WTC11 (cell line): ENCODE data around the gene NECTIN2. TPM values are rescaled to one million over a fixed set of nuclear protein-coding genes. Genes with fewer than 3 reads are reported as not detected.

Experiments used
- ATAC-seq: fragments of 200-7000 bp; cut with Tn5 transposase; 2 replicates; pipeline ENCODE4 v1.10.0; 2021; ENCODE audit warnings: mild to moderate bottlenecking, moderate library complexity
- CTCF ChIA-PET: fragments of 300-600 bp; sonication (Branson Sonifier 250); formaldehyde crosslinking; loops from one replicate; lab custom pipeline; 2021; ENCODE audit warnings: antibody characterized with exemption; lab: Charles Lee
- POLR2A ChIA-PET: fragments of 350-600 bp; sonication (Branson Sonifier 250); formaldehyde crosslinking; loops from one replicate; lab custom pipeline; 2021; ENCODE audit warnings: antibody characterized with exemption; lab: Charles Lee
- DNase-seq: peaks from one replicate; pipeline ENCODE4 v3.0.0; 2021; ENCODE audit warnings: low spot score
- H3K27ac Mint-ChIP-seq: 2 replicates; pipeline ENCODE4 v1.8.0; 2021; ENCODE audit warnings: mixed read lengths
- H3K27me3 Mint-ChIP-seq: 2 replicates; pipeline ENCODE4 v1.8.0; 2021; ENCODE audit warnings: low read depth, mild to moderate bottlenecking, moderate library complexity, mixed read lengths
- H3K36me3 Mint-ChIP-seq: 2 replicates; pipeline ENCODE4 v1.8.0; 2021; ENCODE audit warnings: mixed read lengths
- H3K4me1 Mint-ChIP-seq: 2 replicates; pipeline ENCODE4 v1.8.0; 2022; ENCODE audit warnings: mixed read lengths
- H3K4me3 Mint-ChIP-seq: 2 replicates; pipeline ENCODE4 v1.8.0; 2021; ENCODE audit warnings: mild to moderate bottlenecking, moderate library complexity, mixed read lengths
- H3K9me3 Mint-ChIP-seq: 2 replicates; pipeline ENCODE4 v1.8.0; 2021; ENCODE audit warnings: mixed read lengths
- ATF1 ChIP-seq: sonication (generic); formaldehyde crosslinking; IDR thresholded peaks from 2 replicates; pipeline ENCODE4 v1.8.1; 2023; ENCODE audit warnings: mild to moderate bottlenecking, moderate library complexity, missing genetic modification reagents
- ATF6 ChIP-seq: sonication (generic); formaldehyde crosslinking; IDR thresholded peaks from 2 replicates; pipeline ENCODE4 v1.8.1; 2023; ENCODE audit warnings: mild to moderate bottlenecking, missing genetic modification reagents
- CREB1 ChIP-seq: sonication (generic); formaldehyde crosslinking; IDR thresholded peaks from 2 replicates; pipeline ENCODE4 v1.8.0; 2023; ENCODE audit warnings: mild to moderate bottlenecking, missing genetic modification reagents
- CREM ChIP-seq: sonication (generic); formaldehyde crosslinking; IDR thresholded peaks from 2 replicates; pipeline ENCODE4 v1.8.1; 2022; ENCODE audit warnings: mild to moderate bottlenecking, missing genetic modification reagents, moderate library complexity
- FOXJ3 ChIP-seq: sonication (generic); formaldehyde crosslinking; IDR thresholded peaks from 2 replicates; pipeline ENCODE4 v1.9.0; 2021; ENCODE audit warnings: missing genetic modification reagents, mild to moderate bottlenecking, borderline replicate concordance
- FOXK1 ChIP-seq: sonication (generic); formaldehyde crosslinking; IDR thresholded peaks from 2 replicates; pipeline ENCODE4 v1.8.0; 2022; ENCODE audit warnings: mild to moderate bottlenecking, moderate library complexity, missing genetic modification reagents
- FOXP4 ChIP-seq: sonication (generic); formaldehyde crosslinking; IDR thresholded peaks from 2 replicates; pipeline ENCODE4 v1.8.0; 2022; ENCODE audit warnings: mild to moderate bottlenecking, missing genetic modification reagents
- KAT7 ChIP-seq: sonication (generic); formaldehyde crosslinking; IDR thresholded peaks from 2 replicates; pipeline ENCODE4 v1.8.1; 2023; ENCODE audit warnings: missing genetic modification reagents, mild to moderate bottlenecking, borderline replicate concordance
- MXD4 ChIP-seq: fragments of 250-450 bp; sonication (Bioruptor Pico); IDR thresholded peaks from 2 replicates; pipeline ENCODE4 v1.8.0; 2021; ENCODE audit warnings: mild to moderate bottlenecking, moderate library complexity, borderline replicate concordance
- PREB ChIP-seq: sonication (generic); formaldehyde crosslinking; IDR thresholded peaks from 2 replicates; pipeline ENCODE4 v1.8.1; 2022; ENCODE audit warnings: mild to moderate bottlenecking, missing genetic modification reagents, moderate library complexity, borderline replicate concordance
- ZMAT4 ChIP-seq: fragments of 250-450 bp; sonication (Bioruptor Pico); IDR thresholded peaks from 2 replicates; pipeline ENCODE4 v1.9.0; 2021; ENCODE audit warnings: mild to moderate bottlenecking
- ZNF121 ChIP-seq: sonication (generic); formaldehyde crosslinking; IDR thresholded peaks from 2 replicates; pipeline ENCODE4 v1.8.0; 2023; ENCODE audit warnings: missing genetic modification reagents
- ZNF219 ChIP-seq: sonication (generic); formaldehyde crosslinking; IDR thresholded peaks from 2 replicates; pipeline ENCODE4 v1.8.0; 2023; ENCODE audit warnings: missing genetic modification reagents, mild to moderate bottlenecking, borderline replicate concordance
- ZNF423 ChIP-seq: fragments of 250-450 bp; sonication (Bioruptor Pico); IDR thresholded peaks from 2 replicates; pipeline ENCODE4 v2.1.2; 2022; ENCODE audit warnings: mild to moderate bottlenecking, moderate library complexity
- ZNF671 ChIP-seq: fragments of 250-450 bp; sonication (Bioruptor Pico); IDR thresholded peaks from 2 replicates; pipeline ENCODE4 v1.8.0; 2021; ENCODE audit warnings: mild to moderate bottlenecking
- total RNA-seq: library from RNA; stranded (reverse); gene quantifications from 3 replicates; pipeline ENCODE4 v1.2.3, GENCODE V29; 2021
- TF ChIP-seq, protein P1 (sequence below): sonication (generic); formaldehyde crosslinking; IDR thresholded peaks from 2 replicates; pipeline ENCODE4 v1.8.1; 2022; ENCODE audit warnings: low read depth, mild to moderate bottlenecking, moderate library complexity, missing genetic modification reagents, borderline replicate concordance
- TF ChIP-seq, protein P2 (sequence below): sonication (generic); formaldehyde crosslinking; IDR thresholded peaks from 2 replicates; pipeline ENCODE4 v1.8.1; 2023; ENCODE audit warnings: mild to moderate bottlenecking, missing genetic modification reagents
- TF ChIP-seq, protein P3 (sequence below): sonication (generic); formaldehyde crosslinking; conservative IDR thresholded peaks from 2 replicates; pipeline ENCODE4 v1.8.1; 2023; ENCODE audit warnings: mild to moderate bottlenecking, low read depth, missing genetic modification reagents, moderate library complexity
- TF ChIP-seq, protein P4 (sequence below): fragments of 250-450 bp; sonication (Bioruptor Pico); conservative IDR thresholded peaks from 2 replicates; pipeline ENCODE4 v1.9.0; 2021; ENCODE audit warnings: mild to moderate bottlenecking
- TF ChIP-seq, protein P5 (sequence below): fragments of 200-600 bp; IDR thresholded peaks from 2 replicates; pipeline ENCODE4 v1.8.0; 2022; ENCODE audit warnings: antibody characterized with exemption

The NECTIN2 gene
- total RNA-seq, 1 experiment from 2014 or later = 170 TPM

GRCh38 chr19:44897835-44898234 lies 51.7 kb downstream of the NECTIN2 start:
- POLR2A ChIA-PET = interaction anchor here (0.7 kb wide), 1 partner anchor 10 kb away, joined by 3 read pairs; no protein-coding TSS in a partner anchor
- no peaks in the 10 kb centered on the region for H3K27me3 Mint-ChIP-seq
- TF ChIP-seq KAT7 (CRISPR knock-in tag) (no peak), ZMAT4 (CRISPR knock-in tag) (no peak), ZNF121 (CRISPR knock-in tag) (no peak), FOXJ3 (CRISPR knock-in tag) (no peak), ATF1 (CRISPR knock-in tag) (no peak), ZNF219 (CRISPR knock-in tag) (no peak), FOXK1 (CRISPR knock-in tag) (no peak), CREM (no peak), ZNF423 (CRISPR knock-in tag) (no peak), FOXP4 (CRISPR knock-in tag) (no peak), CREB1 (CRISPR knock-in tag) (no peak), PREB (CRISPR knock-in tag) (no peak), ZNF671 (no peak), ATF6 (CRISPR knock-in tag) (no peak), MXD4 (CRISPR knock-in tag) (no peak)
- TF ChIP-seq, protein P1, sequence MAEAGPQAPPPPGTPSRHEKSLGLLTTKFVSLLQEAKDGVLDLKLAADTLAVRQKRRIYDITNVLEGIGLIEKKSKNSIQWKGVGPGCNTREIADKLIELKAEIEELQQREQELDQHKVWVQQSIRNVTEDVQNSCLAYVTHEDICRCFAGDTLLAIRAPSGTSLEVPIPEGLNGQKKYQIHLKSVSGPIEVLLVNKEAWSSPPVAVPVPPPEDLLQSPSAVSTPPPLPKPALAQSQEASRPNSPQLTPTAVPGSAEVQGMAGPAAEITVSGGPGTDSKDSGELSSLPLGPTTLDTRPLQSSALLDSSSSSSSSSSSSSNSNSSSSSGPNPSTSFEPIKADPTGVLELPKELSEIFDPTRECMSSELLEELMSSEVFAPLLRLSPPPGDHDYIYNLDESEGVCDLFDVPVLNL (CRISPR knock-in tag) = no peak
- TF ChIP-seq, protein P2, sequence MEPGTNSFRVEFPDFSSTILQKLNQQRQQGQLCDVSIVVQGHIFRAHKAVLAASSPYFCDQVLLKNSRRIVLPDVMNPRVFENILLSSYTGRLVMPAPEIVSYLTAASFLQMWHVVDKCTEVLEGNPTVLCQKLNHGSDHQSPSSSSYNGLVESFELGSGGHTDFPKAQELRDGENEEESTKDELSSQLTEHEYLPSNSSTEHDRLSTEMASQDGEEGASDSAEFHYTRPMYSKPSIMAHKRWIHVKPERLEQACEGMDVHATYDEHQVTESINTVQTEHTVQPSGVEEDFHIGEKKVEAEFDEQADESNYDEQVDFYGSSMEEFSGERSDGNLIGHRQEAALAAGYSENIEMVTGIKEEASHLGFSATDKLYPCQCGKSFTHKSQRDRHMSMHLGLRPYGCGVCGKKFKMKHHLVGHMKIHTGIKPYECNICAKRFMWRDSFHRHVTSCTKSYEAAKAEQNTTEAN = no peak
- TF ChIP-seq, protein P3, sequence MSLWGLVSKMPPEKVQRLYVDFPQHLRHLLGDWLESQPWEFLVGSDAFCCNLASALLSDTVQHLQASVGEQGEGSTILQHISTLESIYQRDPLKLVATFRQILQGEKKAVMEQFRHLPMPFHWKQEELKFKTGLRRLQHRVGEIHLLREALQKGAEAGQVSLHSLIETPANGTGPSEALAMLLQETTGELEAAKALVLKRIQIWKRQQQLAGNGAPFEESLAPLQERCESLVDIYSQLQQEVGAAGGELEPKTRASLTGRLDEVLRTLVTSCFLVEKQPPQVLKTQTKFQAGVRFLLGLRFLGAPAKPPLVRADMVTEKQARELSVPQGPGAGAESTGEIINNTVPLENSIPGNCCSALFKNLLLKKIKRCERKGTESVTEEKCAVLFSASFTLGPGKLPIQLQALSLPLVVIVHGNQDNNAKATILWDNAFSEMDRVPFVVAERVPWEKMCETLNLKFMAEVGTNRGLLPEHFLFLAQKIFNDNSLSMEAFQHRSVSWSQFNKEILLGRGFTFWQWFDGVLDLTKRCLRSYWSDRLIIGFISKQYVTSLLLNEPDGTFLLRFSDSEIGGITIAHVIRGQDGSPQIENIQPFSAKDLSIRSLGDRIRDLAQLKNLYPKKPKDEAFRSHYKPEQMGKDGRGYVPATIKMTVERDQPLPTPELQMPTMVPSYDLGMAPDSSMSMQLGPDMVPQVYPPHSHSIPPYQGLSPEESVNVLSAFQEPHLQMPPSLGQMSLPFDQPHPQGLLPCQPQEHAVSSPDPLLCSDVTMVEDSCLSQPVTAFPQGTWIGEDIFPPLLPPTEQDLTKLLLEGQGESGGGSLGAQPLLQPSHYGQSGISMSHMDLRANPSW (CRISPR knock-in tag) = no peak
- TF ChIP-seq, protein P4, sequence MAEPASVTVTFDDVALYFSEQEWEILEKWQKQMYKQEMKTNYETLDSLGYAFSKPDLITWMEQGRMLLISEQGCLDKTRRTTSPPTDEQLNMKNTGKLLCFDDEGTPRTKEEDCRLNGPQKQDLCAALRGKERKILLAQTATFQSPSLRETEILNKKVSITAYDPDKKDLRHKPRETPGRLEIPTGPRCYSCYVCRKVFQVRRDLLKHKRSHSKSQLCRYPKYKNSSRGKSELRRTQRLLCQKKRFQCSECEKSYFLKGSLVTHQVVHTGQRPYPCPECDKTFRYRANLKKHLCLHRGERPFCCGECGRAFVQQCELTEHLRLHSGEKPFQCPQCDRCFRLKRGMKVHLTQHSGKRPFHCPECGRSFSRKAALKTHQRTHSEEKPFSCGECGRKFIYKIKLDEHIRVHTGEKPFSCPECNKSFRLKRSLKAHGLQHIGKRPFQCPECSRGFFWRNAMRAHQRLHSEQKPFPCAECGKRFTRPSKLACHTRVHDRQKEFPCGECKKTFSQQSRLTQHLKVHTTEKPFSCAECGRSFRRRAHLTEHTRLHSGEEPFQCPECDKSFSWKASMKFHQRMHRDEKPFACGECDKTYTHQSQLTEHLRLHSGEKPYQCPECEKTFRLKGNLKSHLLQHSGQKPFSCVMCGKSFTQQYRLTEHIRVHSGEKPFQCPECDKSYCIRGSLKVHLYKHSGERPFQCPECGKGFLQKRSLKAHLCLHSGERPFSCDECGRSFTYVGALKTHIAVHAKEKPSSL (CRISPR knock-in tag) = no peak
- TF ChIP-seq, protein P5, sequence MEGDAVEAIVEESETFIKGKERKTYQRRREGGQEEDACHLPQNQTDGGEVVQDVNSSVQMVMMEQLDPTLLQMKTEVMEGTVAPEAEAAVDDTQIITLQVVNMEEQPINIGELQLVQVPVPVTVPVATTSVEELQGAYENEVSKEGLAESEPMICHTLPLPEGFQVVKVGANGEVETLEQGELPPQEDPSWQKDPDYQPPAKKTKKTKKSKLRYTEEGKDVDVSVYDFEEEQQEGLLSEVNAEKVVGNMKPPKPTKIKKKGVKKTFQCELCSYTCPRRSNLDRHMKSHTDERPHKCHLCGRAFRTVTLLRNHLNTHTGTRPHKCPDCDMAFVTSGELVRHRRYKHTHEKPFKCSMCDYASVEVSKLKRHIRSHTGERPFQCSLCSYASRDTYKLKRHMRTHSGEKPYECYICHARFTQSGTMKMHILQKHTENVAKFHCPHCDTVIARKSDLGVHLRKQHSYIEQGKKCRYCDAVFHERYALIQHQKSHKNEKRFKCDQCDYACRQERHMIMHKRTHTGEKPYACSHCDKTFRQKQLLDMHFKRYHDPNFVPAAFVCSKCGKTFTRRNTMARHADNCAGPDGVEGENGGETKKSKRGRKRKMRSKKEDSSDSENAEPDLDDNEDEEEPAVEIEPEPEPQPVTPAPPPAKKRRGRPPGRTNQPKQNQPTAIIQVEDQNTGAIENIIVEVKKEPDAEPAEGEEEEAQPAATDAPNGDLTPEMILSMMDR = no peak

More at GRCh38 chr19:44897835-44898234, 51.7 kb downstream of the NECTIN2 start:
- H3K4me1 Mint-ChIP-seq = peaks cover 2% of the 10 kb centered on the region
- no peak overlapping the region for H3K27ac Mint-ChIP-seq
- H3K36me3 Mint-ChIP-seq = peaks cover 66% of the 10 kb centered on the region
- H3K4me3 Mint-ChIP-seq = no peak overlapping the region
- H3K9me3 Mint-ChIP-seq = no peaks in the 10 kb centered on the region
- CTCF ChIA-PET = interaction anchor here (0.7 kb wide), 1 partner anchor 1342 kb away, joined by 4 read pairs; no protein-coding TSS in a partner anchor
- DNase-seq = no peak
- ATAC-seq = no peak
